ENCODE measurements around the gene COX20. TPM values are rescaled to one million over a fixed set of nuclear protein-coding genes. Genes with fewer than 3 reads are reported as not detected.

COX20 gene
- 70.6 TPM for polyA plus RNA-seq (2013, experiment 1 of 2)
- 71.2 TPM for polyA plus RNA-seq (2013, experiment 2 of 2)

GRCh38 chr1:244835276-244836134, at the start of gene COX20:
TSS of gene COX20 (plus strand) at chr1:244835658. CDS start at chr1:244835715, 57 bp downstream.
- H3K4me2 ChIP-seq (ENCODE audit: low read length, poor library complexity, severe bottlenecking) = peak within 1 kb of the TSS; percentile 88
- H3K36me3 ChIP-seq (ENCODE audit: control insufficient read depth in 1 of 2, insufficient read depth in 2 of 2, low read depth in 1 of 2, low read length in 2 of 2) = peaks cover 4 to 31% of the 10 kb centered on the region in 2 experiments
- peak within 1 kb of the TSS; percentile 99 for H4K8ac ChIP-seq (ENCODE audit: low read length)
- peak within 1 kb of the TSS; percentile 87 to 90 for H3K4me3 ChIP-seq (ENCODE audit: insufficient read depth in 1 of 2, low read depth in 1 of 2, low read length in 2 of 2)
- peaks cover 2% of the 10 kb centered on the region for H3K4me1 ChIP-seq (ENCODE audit: control insufficient read depth, insufficient read depth, low read depth, low read length)
- no peaks in the 10 kb centered on the region for H3K9me3 ChIP-seq (ENCODE audit: control insufficient read depth, low read length)
- peak within 1 kb of the TSS; percentile 98 for H3K9ac ChIP-seq (ENCODE audit: low read length)
- H3K79me1 ChIP-seq (replicated peaks; ENCODE audit: low read length, poor library complexity, severe bottlenecking) = peaks cover 1% of the 10 kb centered on the region
- H3K4ac ChIP-seq (ENCODE audit: low read depth in 1 of 2, low read length in 2 of 2) = peak within 1 kb of the TSS; percentile 97 to 100
- under 1% methylated on average over 61 of the region's 77 CpGs for WGBS
- peak within 1 kb of the TSS in 1 of 2 experiments; percentile 89 for H3K14ac ChIP-seq (ENCODE audit: low read length in 2 of 2)
- peak within 1 kb of the TSS; percentile 89 for H2BK15ac ChIP-seq (ENCODE audit: low read depth, poor library complexity, severe bottlenecking)
- H3K18ac ChIP-seq (ENCODE audit: low read depth in 1 of 2, low read length in 2 of 2) = peak within 1 kb of the TSS; percentile 94 to 100
- H3K23ac ChIP-seq (ENCODE audit: low read length in 2 of 2) = peak within 1 kb of the TSS in 1 of 2 experiments; percentile 9
- H2BK12ac ChIP-seq (ENCODE audit: low read length in 2 of 2) = peak within 1 kb of the TSS in 1 of 2 experiments; percentile 82
- peak within 1 kb of the TSS; percentile 99 for H2BK5ac ChIP-seq (ENCODE audit: low read depth, low read length, poor library complexity, severe bottlenecking)
- peak within 1 kb of the TSS; percentile 77 for H2AK5ac ChIP-seq (ENCODE audit: low read length, severe bottlenecking)
- H3K27me3 ChIP-seq (ENCODE audit: control insufficient read depth in 1 of 2, insufficient read depth in 1 of 2, low read length in 2 of 2) = no peaks in the 10 kb centered on the region
- peak within 1 kb of the TSS; percentile 99 for H4K91ac ChIP-seq (ENCODE audit: low read length)
- H2AFZ ChIP-seq (ENCODE audit: low read depth, low read length) = peak within 1 kb of the TSS; percentile 77
- DNase-seq = peak; percentile 93
- H3K27ac ChIP-seq (ENCODE audit: low read length, poor library complexity, severe bottlenecking) = peak within 1 kb of the TSS; percentile 100
- H2BK120ac ChIP-seq (ENCODE audit: low read depth, low read length) = peak within 1 kb of the TSS; percentile 95

GRCh38 chr1:244788493-244789275, 46.8 kb upstream of the COX20 start:
- no peak overlapping the region for H3K27ac ChIP-seq (ENCODE audit: low read length, poor library complexity, severe bottlenecking)
- H3K27me3 ChIP-seq (ENCODE audit: control insufficient read depth in 1 of 2, insufficient read depth in 1 of 2, low read length in 2 of 2) = peaks cover 0 to 9% of the 10 kb centered on the region in 2 experiments
- H3K9ac ChIP-seq (ENCODE audit: low read length) = no peak overlapping the region
- H3K4me2 ChIP-seq (ENCODE audit: low read length, poor library complexity, severe bottlenecking) = no peak overlapping the region
- no peak overlapping the region for H2BK120ac ChIP-seq (ENCODE audit: low read depth, low read length)
- H4K8ac ChIP-seq (ENCODE audit: low read length) = no peak overlapping the region
- no peak overlapping the region for H2AFZ ChIP-seq (ENCODE audit: low read depth, low read length)
- no peaks in the 10 kb centered on the region for H3K36me3 ChIP-seq (ENCODE audit: control insufficient read depth in 1 of 2, insufficient read depth in 2 of 2, low read depth in 1 of 2, low read length in 2 of 2)
- H2BK5ac ChIP-seq (ENCODE audit: low read depth, low read length, poor library complexity, severe bottlenecking) = no peak overlapping the region
- H3K79me1 ChIP-seq (replicated peaks; ENCODE audit: low read length, poor library complexity, severe bottlenecking) = no peaks in the 10 kb centered on the region
- H3K4ac ChIP-seq (ENCODE audit: low read depth in 1 of 2, low read length in 2 of 2) = no peak overlapping the region
- no peak for DNase-seq
- peak overlapping the region; percentile 52 for H2BK15ac ChIP-seq (ENCODE audit: low read depth, poor library complexity, severe bottlenecking)
- peaks cover 1% of the 10 kb centered on the region for H3K4me1 ChIP-seq (ENCODE audit: control insufficient read depth, insufficient read depth, low read depth, low read length)
- no peak overlapping the region for H3K23ac ChIP-seq (ENCODE audit: low read length in 2 of 2)
- H2AK5ac ChIP-seq (ENCODE audit: low read length, severe bottlenecking) = no peak overlapping the region
- WGBS = 89% methylated on average over 23 of the region's 23 CpGs
- H3K9me3 ChIP-seq (ENCODE audit: control insufficient read depth, low read length) = no peaks in the 10 kb centered on the region
- no peak overlapping the region for H2BK12ac ChIP-seq (ENCODE audit: low read length in 2 of 2)
- no peak overlapping the region for H4K91ac ChIP-seq (ENCODE audit: low read length)
- H3K18ac ChIP-seq (ENCODE audit: low read depth in 1 of 2, low read length in 2 of 2) = no peak overlapping the region
- H3K14ac ChIP-seq (ENCODE audit: low read length in 2 of 2) = no peak overlapping the region
- no peak overlapping the region for H3K4me3 ChIP-seq (ENCODE audit: insufficient read depth in 1 of 2, low read depth in 1 of 2, low read length in 2 of 2)

- H3K4ac ChIP-seq (ENCODE audit: low read depth in 1 of 2, low read length in 2 of 2) = no peak overlapping the region
- H3K4me1 ChIP-seq (ENCODE audit: control insufficient read depth, insufficient read depth, low read depth, low read length) = peaks cover 1% of the 10 kb centered on the region
- H4K8ac ChIP-seq (ENCODE audit: low read length) = no peak overlapping the region
- H3K9me3 ChIP-seq (ENCODE audit: control insufficient read depth, low read length) = no peaks in the 10 kb centered on the region
- H3K4me2 ChIP-seq (ENCODE audit: low read length, poor library complexity, severe bottlenecking) = no peak overlapping the region
- no peaks in the 10 kb centered on the region for H3K79me1 ChIP-seq (replicated peaks; ENCODE audit: low read length, poor library complexity, severe bottlenecking)
- H3K23ac ChIP-seq (ENCODE audit: low read length in 2 of 2) = no peak overlapping the region
- no peak overlapping the region for H2BK5ac ChIP-seq (ENCODE audit: low read depth, low read length, poor library complexity, severe bottlenecking)
- no peak overlapping the region for H3K14ac ChIP-seq (ENCODE audit: low read length in 2 of 2)
- WGBS = no CpG with 5 or more reads among the region's 4 CpGs
- H2BK12ac ChIP-seq (ENCODE audit: low read length in 2 of 2) = no peak overlapping the region
- H3K9ac ChIP-seq (ENCODE audit: low read length) = no peak overlapping the region
- no peak overlapping the region for H3K18ac ChIP-seq (ENCODE audit: low read depth in 1 of 2, low read length in 2 of 2)
- H3K4me3 ChIP-seq (ENCODE audit: insufficient read depth in 1 of 2, low read depth in 1 of 2, low read length in 2 of 2) = no peak overlapping the region
- no peak overlapping the region for H4K91ac ChIP-seq (ENCODE audit: low read length)
- no peak for DNase-seq
- H3K27ac ChIP-seq (ENCODE audit: low read length, poor library complexity, severe bottlenecking) = no peak overlapping the region
- H3K36me3 ChIP-seq (ENCODE audit: control insufficient read depth in 1 of 2, insufficient read depth in 2 of 2, low read depth in 1 of 2, low read length in 2 of 2) = no peaks in the 10 kb centered on the region
- no peak overlapping the region for H2BK120ac ChIP-seq (ENCODE audit: low read depth, low read length)
- peaks cover 0 to 9% of the 10 kb centered on the region in 2 experiments for H3K27me3 ChIP-seq (ENCODE audit: control insufficient read depth in 1 of 2, insufficient read depth in 1 of 2, low read length in 2 of 2)
- no peak overlapping the region for H2AK5ac ChIP-seq (ENCODE audit: low read length, severe bottlenecking)
- H2AFZ ChIP-seq (ENCODE audit: low read depth, low read length) = no peak overlapping the region
- no peak overlapping the region for H2BK15ac ChIP-seq (ENCODE audit: low read depth, poor library complexity, severe bottlenecking)
Measured at GRCh38 chr1:244789276-244789580, 46.2 kb upstream of the COX20 start.

GRCh38 chr1:244789731-244790130, 45.7 kb upstream of the COX20 start:
- Histone ChIP-seq H3K79me1 (replicated peaks; ENCODE audit: low read length, poor library complexity, severe bottlenecking) (no peaks in the 10 kb centered on the region), H3K18ac (ENCODE audit: low read depth in 1 of 2, low read length in 2 of 2) (no peak overlapping the region), H3K23ac (ENCODE audit: low read length in 2 of 2) (no peak overlapping the region), H2BK12ac (ENCODE audit: low read length in 2 of 2) (no peak overlapping the region), H3K14ac (ENCODE audit: low read length in 2 of 2) (no peak overlapping the region), H2BK15ac (ENCODE audit: low read depth, poor library complexity, severe bottlenecking) (no peak overlapping the region), H3K4ac (ENCODE audit: low read depth in 1 of 2, low read length in 2 of 2) (no peak overlapping the region), H3K36me3 (ENCODE audit: control insufficient read depth in 1 of 2, insufficient read depth in 2 of 2, low read depth in 1 of 2, low read length in 2 of 2) (no peaks in the 10 kb centered on the region), H3K27me3 (ENCODE audit: control insufficient read depth in 1 of 2, insufficient read depth in 1 of 2, low read length in 2 of 2) (peaks cover 0 to 9% of the 10 kb centered on the region in 2 experiments), H4K8ac (ENCODE audit: low read length) (no peak overlapping the region), H2BK120ac (ENCODE audit: low read depth, low read length) (no peak overlapping the region), H3K4me3 (ENCODE audit: insufficient read depth in 1 of 2, low read depth in 1 of 2, low read length in 2 of 2) (no peak overlapping the region), H3K4me1 (ENCODE audit: control insufficient read depth, insufficient read depth, low read depth, low read length) (peaks cover 1% of the 10 kb centered on the region), H3K9me3 (ENCODE audit: control insufficient read depth, low read length) (no peaks in the 10 kb centered on the region), H2BK5ac (ENCODE audit: low read depth, low read length, poor library complexity, severe bottlenecking) (no peak overlapping the region), H3K4me2 (ENCODE audit: low read length, poor library complexity, severe bottlenecking) (no peak overlapping the region), H2AFZ (ENCODE audit: low read depth, low read length) (no peak overlapping the region), H2AK5ac (ENCODE audit: low read length, severe bottlenecking) (no peak overlapping the region), H3K9ac (ENCODE audit: low read length) (no peak overlapping the region), H3K27ac (ENCODE audit: low read length, poor library complexity, severe bottlenecking) (no peak overlapping the region), H4K91ac (ENCODE audit: low read length) (no peak overlapping the region)
- DNase-seq = no peak
- WGBS = 54% methylated on average over 2 of the region's 4 CpGs

Measured in mesenchymal stem cell (in vitro differentiated cells and primary cell).